Renal cortical epithelial cell (primary cell): ENCODE measurements around the gene ABHD15. TPM values are rescaled to one million over a fixed set of nuclear protein-coding genes. Genes with fewer than 3 reads are reported as not detected.

Experiments
- DNase-seq: peaks from one replicate; pipeline ENCODE4 v3.0.0-alpha.2; 2011; ENCODE audit warnings: low read depth
- total RNA-seq: library from RNA; depleted of rRNA; stranded (reverse); fragments of >200 nt; gene quantifications from 2 replicates; pipeline ENCODE4 v1.2.3, GENCODE V29; 2014

Gene ABHD15
- total RNA-seq, 1 donor from 2014 or later: 20.6 TPM

DNA sequence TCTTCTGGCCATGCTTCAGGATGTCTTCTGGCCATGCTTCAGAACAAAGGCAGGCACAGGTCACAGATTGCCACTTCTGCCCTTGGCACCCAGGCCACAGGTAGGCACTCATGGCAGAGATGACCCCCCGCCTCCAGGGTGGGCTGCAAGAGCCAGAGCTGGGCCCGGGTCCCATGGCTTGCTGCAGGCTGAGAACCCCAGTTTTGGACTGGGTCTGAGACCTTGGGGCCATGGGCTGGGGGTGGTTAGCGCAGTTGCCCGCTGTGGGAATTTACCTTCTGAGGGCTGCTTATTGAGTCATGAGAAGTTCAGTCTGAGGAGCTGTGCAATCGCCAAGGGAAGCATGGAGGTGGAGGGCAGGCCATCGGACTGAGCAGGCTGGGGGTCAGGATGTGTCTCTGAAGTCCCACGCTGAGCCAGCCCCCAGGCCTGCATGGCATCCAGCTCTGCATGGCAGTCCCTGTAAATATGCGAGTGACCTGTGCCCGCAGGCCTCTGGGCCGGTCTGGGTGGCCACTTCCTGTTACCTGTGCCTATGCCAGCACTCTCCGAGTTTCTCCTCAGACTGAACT, 27.8 kb upstream of the ABHD15 start:
- no peak for DNase-seq

DNA sequence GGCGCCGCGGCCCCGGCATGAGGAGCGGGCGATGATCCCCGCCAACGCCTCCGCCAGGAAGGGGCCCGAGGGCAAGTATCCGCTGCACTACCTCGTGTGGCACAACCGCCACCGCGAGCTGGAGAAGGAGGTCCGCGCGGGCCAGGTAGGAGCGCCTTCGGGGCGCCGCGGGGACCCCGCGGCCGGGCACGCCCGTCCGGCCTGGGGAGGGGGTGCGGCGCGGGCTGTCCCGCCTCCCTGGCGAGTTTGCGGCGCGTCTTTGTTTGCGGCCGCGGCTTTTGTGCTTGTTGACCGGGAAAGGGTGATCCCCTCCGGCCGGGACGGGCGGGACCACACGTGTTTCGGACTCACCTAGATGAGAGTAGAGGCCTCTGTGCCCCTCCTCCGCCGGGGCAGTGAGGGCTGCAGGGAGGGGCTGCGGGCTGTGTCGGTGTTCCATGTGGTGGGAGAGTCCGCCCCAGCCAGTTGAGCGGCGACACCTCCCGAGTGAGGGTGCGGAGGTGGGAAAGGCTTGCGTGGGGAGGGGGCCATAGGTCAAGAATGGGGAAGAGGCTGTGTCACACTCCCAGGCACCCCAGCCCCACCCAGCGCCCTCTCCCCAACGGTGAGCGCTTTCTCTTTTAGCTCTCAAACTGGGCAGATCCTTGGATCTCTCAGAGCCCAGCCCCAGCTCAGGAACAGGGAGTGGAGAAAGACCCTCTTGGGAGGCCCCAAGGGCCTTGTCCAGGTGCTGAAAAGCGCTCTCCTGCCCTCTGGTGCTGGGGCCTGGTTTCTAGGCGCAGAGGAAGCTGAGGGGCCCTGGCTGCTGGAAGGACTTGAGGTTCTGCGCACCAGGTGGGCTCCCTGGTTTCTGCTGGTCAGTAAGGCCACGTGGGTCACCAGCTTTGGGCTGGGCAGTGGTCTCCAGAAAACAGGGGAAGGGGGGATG, 27.0 kb upstream of the ABHD15 start:
- no peak for DNase-seq

GRCh38 chr17:29592850-29593551, 26.2 kb upstream of the ABHD15 start, which contains the start of gene ANKRD13B:
Gene ANKRD13B, plus strand, starts transcription at chr17:29593132. Its CDS starts 490 bp downstream, at chr17:29593622.
- no peak for DNase-seq

- DNase-seq: peak; percentile 49
These were observed 25.1 kb upstream of the ABHD15 start for GRCh38 chr17:29591737-29592608.

- peak; percentile 50 for DNase-seq
These were observed 24.4 kb upstream of the ABHD15 start for GRCh38 chr17:29591146-29591736.

DNA sequence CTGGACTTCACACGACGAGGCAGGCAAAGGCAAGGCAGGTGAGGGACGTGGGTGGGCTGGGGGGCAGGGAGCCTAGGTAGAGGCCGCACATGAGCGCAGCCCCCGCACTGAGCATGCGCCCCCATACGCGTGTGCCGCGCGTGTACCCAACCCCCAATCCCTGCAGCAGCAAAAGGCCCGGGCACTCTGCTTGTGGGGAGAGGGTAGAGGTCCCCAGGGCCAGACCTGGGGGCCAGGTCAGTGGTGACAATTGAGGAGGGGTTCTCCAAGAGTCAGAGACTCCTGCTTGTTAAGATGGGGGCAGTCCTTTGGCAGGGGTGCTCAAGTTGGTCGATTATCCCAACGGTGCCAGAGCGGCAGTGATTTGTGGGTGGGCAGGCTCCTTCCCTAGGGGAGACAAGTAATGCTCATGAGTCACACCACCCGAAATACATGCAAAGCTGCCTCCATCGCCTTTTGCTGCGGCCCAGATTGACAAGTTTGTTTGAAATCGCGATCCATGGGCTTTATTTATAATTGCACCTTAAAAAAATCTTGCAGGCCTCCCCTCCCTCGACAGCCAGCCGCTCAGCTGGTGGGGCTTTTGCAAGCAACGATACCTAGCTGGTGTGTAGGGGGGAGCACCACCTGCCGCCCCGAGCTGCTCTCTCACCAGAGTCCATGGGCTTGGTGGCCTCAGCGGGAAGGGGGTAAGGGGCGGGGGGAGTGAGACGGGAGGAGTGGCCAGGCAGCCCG, 23.7 kb upstream of the ABHD15 start:
- DNase-seq: no peak

GRCh38 chr17:29589524-29590410, 22.9 kb upstream of the ABHD15 start, which contains the start of gene GIT1:
Gene GIT1, minus strand, starts transcription at chr17:29589648. Its CDS starts 270 bp downstream, at chr17:29589378.
- DNase-seq: no peak

DNA sequence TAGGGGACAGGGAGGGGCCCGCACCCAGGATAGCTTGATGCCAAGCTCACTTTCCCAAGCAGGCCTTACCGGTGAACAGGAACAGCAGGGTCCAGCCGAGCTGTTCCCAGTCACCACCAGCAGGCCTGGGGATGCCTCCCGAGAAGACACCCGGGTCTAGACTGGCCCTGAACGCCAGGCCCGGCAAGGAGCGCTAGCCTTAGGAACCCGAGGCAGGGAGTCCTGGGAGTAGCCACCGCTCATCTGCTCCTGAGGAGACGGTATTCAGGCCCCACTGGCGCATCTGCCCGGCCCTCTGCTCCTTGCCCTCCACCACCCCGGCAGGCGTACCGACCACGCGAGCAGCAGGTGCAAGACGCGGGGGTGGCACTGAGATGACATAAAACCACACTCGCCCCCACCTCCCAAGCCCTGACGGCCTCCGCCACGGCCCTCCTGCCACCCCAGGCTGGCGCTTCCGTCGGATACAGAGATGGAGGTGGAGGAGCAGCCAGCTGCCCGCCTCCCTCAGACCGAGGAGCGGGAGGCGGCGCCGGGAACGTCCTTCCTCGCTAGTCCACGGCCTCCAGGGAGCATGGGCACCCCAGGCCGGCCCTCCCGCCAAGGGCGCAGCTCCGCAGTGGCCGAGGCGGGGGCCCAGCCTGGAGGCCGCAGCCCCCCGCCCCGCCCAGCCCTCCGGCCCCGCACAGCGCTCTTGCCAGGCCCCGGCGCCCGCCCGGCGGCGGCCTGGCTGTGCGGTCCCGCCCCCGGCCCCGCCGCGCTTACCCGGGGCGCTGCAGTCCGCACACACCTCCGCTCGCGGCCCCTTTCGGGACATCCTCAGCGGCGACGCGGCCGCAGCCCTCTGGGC, 21.9 kb upstream of the ABHD15 start:
- no peak for DNase-seq

GRCh38 chr17:29588017-29588561, 21.3 kb upstream of the ABHD15 start:
- no peak for DNase-seq

DNA sequence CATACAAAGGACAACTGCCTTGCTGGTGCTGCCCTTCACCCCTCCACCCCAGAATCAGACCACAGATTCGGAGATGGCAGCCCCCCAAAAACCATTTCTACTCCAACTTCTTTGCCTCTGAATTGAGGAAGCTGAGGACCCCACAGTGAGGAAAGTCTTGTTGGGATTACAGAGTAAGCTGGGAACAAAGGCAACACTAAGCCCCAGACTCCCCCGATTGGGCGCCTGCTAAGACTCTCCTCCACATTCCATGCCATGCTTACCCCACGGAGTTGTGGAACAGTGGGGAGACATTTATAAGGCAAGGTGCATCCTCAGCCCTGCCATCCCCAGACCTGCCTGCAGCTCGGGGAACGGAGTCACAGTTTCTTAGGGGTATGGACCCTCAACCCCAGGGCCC, 20.8 kb upstream of the ABHD15 start:
- DNase-seq: no peak

DNA sequence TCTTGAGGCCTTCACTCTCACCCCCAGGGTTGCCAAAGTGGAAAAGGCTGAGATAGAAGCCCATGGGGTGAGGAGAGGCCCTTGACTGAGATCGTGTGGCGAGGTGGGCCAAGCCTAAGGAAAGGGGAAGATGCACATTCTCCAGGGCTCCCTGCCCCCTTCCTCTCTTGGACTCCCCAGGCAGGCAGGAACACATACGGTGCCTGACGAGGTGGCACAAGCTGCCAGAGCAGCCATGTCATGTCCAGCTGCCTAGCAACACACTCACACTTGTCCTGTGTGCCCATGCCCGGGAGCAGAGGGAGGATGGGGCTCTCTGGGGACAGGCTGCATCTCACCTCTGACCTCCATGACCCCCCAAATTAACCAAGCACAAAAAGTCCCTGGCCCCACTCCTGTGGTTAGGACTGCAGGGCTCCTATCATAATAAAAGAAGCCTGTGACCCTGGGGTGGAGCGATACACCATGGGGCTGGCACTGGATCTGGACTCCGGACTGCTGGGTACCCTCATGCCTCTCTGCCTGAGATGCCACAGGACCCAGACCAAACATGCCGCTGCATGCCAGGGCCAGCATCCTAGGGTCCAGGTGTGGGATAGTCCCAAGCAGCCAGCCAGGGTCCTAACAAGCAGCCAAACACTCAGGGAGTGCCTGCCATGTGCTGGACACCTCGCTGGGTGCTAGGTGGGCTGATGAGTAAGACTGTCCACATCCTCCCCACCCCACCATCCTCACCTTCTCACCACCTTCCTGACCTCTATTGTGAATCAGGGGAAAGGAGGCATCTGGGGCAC, 20.0 kb upstream of the ABHD15 start:
- no peak for DNase-seq

- no peak for DNase-seq
These were observed 18.4 kb upstream of the ABHD15 start for GRCh38 chr17:29585080-29585751.

DNA sequence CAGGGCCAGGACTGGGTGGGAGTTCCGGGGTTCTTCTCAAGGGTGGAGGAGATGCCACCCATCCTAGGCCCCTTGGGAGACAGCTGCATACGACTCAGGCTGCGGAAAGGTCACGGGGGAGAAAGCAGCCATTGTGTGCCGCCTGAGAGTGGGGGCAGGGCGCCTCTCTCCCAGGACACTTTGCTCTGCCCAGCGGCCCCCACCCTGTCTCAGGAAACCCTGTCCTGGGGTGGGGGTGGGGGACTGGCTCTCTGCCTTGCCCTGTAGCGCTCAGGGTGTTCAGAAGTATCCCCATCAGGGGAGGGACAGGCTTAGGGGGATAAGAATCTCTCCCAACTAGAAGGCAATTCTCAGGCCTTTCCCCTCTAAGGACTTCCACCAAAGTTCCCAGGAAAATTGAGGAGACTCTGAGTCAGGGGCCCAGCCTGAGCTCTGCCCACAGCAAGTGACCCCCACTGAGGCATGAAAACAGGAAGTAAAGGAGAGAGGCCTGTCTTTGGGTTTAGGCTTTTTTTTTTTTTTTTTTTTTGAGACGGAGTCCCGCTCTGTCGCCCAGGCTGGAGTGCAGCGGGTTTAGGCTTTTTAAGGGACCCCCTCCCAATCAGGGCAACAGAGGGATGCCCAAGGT, 17.7 kb upstream of the ABHD15 start:
- no peak for DNase-seq

- DNase-seq: no peak
These were observed 16.7 kb upstream of the ABHD15 start for GRCh38 chr17:29583324-29584248.

- no peak for DNase-seq
These were observed 15.9 kb upstream of the ABHD15 start for GRCh38 chr17:29582772-29583171.
